Smooth muscle cell (in vitro differentiated cells): ENCODE measurements around the gene SDK1. TPM values are rescaled to one million over a fixed set of nuclear protein-coding genes. Genes with fewer than 3 reads are reported as not detected.

Experiments
- DNase-seq: peaks from one replicate; lab custom pipeline; 2025; ENCODE audit not compliant: unreplicated experiment; lab: John Stamatoyannopoulos, UW
- H2AFZ ChIP-seq: fragments of 200-600 bp; sonication (generic); 2 replicates; pipeline ENCODE4 v1.6.0; 2016; ENCODE audit warnings: antibody characterized with exemption, low read depth, mild to moderate bottlenecking
- H3F3A ChIP-seq: fragments of 200-600 bp; sonication (generic); 2 replicates; pipeline ENCODE4 v1.6.0; 2017; ENCODE audit warnings: antibody characterized with exemption, low read depth
- H3K27ac ChIP-seq: fragments of 200-600 bp; sonication (generic); 2 replicates; pipeline ENCODE4 v1.5.1; 2016; ENCODE audit warnings: low read depth, mild to moderate bottlenecking
- H3K27me3 ChIP-seq: fragments of 200-600 bp; sonication (generic); 2 replicates; pipeline ENCODE4 v1.6.1; 2016; ENCODE audit warnings: low read depth, mild to moderate bottlenecking
- H3K36me3 ChIP-seq: fragments of 200-600 bp; sonication (generic); 2 replicates; pipeline ENCODE4 v1.5.1; 2016; ENCODE audit warnings: low read depth
- H3K4me1 ChIP-seq: fragments of 200-600 bp; sonication (generic); 2 replicates; pipeline ENCODE4 v1.5.1; 2016; ENCODE audit warnings: low read depth
- H3K4me2 ChIP-seq: fragments of 200-600 bp; sonication (generic); 2 replicates; pipeline ENCODE4 v1.6.0; 2016; ENCODE audit warnings: mild to moderate bottlenecking
- H3K4me3 ChIP-seq: fragments of 200-600 bp; sonication (generic); 2 replicates; pipeline ENCODE4 v1.5.1; 2016; ENCODE audit warnings: mild to moderate bottlenecking
- H3K79me2 ChIP-seq: fragments of 200-600 bp; sonication (generic); 2 replicates; pipeline ENCODE4 v1.6.0; 2016; ENCODE audit warnings: low read depth, mild to moderate bottlenecking
- H3K9ac ChIP-seq: fragments of 200-600 bp; sonication (generic); 2 replicates; pipeline ENCODE4 v1.6.0; 2016; ENCODE audit warnings: low read depth
- H3K9me3 ChIP-seq: fragments of 200-600 bp; sonication (generic); replicated peaks from 2 replicates; pipeline ENCODE4 v1.5.1; 2016; ENCODE audit warnings: low read depth
- H4K20me1 ChIP-seq: fragments of 200-600 bp; sonication (generic); 2 replicates; pipeline ENCODE4 v1.6.0; 2016; ENCODE audit warnings: low read depth
- WGBS: methylation state at CpG from one replicate; pipeline ENCODE4 v1.1.7; 2016; ENCODE audit warnings: low lambda C conversion rate; 5-methylcytosine and 5-hydroxymethylcytosine counted together
- polyA plus RNA-seq: library from polyadenylated mRNA; unstranded; fragments of >200 nt; fragmentation: Nextera tagmentation; extraction: Ambion mirVana; gene quantifications from 2 replicates; pipeline ENCODE4 v1.2.1, GENCODE V29; 2016
- total RNA-seq: library from RNA; depleted of rRNA; stranded (reverse); fragments of >200 nt; gene quantifications from 2 replicates; pipeline ENCODE4 v1.2.3, GENCODE V29; 2014
- TF ChIP-seq, protein P1 (sequence below): fragments of 200-600 bp; sonication (generic); IDR thresholded peaks from 2 replicates; pipeline ENCODE4 v1.5.1; 2017; ENCODE audit warnings: borderline replicate concordance, mild to moderate bottlenecking, antibody characterized with exemption; ENCODE audit not compliant: insufficient read depth, poor library complexity, severe bottlenecking

SDK1 gene
- total and polyA plus RNA-seq, 2 experiments from 2014 or later: 1.1 to 2.5 TPM

DNA sequence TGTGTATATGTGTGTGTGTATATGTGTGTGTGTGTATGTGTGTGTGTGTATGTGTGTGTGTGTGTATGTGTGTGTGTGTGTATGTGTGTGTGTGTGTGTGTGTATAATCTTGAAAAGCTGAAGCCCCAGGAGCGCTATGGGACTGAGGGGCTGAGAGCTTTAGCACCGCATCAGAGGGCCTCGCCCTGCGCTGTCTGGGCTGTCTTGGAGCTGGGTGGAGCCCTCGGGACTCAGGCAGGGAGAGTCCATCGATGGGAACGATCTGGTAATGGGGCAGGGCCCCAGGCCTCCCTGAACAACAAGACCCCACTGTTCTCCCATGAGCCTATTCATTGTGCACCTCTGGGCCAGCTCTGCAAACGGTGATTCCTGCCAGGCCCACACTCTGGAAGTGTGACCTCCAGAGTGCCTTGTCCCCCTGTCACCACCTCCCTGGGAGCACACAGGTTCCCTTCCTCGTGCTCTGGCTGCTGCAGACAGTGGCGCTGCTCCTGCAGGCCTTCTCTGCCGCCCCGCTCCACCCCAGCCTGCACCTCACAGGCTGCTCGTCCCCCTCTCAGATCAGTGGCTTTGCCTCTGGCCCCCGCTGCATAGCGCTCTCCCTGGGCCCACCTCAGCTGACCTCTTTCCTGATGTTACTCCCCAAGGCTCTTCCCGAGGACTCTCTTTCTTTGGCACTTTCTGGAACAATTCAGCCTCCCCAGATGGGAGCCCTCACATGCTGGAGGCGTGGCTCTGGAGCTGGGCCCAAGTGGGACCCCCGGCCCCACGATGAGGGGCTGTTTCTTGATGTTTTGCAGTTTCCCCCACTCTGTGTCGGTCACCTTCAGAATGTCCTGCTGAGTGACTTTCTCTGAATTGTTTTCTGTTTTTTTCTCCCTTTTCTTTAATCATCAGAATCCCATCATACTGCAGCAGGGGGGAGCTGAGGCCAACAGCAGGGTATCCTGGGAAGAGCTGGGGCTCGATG, 838.9 kb downstream of the SDK1 start:
- Histone ChIP-seq H3K36me3 (no peaks in the 10 kb centered on the region), H3K9ac (no peak overlapping the region), H3K27ac (no peak overlapping the region), H3F3A (no peaks in the 10 kb centered on the region), H3K4me3 (no peak overlapping the region), H3K9me3 (no peaks in the 10 kb centered on the region), H3K4me2 (no peak overlapping the region), H3K79me2 (no peaks in the 10 kb centered on the region), H2AFZ (no peak overlapping the region), H3K27me3 (no peaks in the 10 kb centered on the region), H3K4me1 (peaks cover 8% of the 10 kb centered on the region), H4K20me1 (no peaks in the 10 kb centered on the region)
- DNase-seq: no peak
- WGBS: 91% methylated on average over 21 of the region's 21 CpGs
- TF ChIP-seq, protein P1, sequence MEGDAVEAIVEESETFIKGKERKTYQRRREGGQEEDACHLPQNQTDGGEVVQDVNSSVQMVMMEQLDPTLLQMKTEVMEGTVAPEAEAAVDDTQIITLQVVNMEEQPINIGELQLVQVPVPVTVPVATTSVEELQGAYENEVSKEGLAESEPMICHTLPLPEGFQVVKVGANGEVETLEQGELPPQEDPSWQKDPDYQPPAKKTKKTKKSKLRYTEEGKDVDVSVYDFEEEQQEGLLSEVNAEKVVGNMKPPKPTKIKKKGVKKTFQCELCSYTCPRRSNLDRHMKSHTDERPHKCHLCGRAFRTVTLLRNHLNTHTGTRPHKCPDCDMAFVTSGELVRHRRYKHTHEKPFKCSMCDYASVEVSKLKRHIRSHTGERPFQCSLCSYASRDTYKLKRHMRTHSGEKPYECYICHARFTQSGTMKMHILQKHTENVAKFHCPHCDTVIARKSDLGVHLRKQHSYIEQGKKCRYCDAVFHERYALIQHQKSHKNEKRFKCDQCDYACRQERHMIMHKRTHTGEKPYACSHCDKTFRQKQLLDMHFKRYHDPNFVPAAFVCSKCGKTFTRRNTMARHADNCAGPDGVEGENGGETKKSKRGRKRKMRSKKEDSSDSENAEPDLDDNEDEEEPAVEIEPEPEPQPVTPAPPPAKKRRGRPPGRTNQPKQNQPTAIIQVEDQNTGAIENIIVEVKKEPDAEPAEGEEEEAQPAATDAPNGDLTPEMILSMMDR: no peak

DNA sequence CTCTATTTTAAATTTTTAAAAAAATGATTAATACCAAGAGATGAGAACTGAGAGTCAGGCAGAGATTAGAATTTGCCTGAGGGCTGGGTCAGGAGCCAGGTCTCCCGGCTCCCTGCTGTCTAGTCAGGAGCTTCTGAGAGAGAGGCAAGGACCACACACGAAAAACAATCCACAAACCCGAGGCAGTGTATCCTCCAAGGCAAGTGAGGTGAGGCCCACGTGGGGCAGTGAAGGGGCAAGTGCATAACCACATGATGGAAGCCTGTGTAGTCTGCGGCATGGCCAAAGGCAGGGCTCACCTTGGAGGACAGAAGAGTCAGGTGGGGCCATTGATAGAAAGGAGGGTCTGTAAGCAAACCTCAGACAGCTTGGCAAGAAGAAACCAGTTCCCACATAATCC, 839.9 kb downstream of the SDK1 start:
- H3K79me2 ChIP-seq: no peaks in the 10 kb centered on the region
- 85% methylated on average over 5 of the region's 5 CpGs for WGBS
- no peak for DNase-seq
- no peak overlapping the region for H3K4me2 ChIP-seq
- H4K20me1 ChIP-seq: no peaks in the 10 kb centered on the region
- H3K27me3 ChIP-seq: no peaks in the 10 kb centered on the region
- no peaks in the 10 kb centered on the region for H3F3A ChIP-seq
- H3K27ac ChIP-seq: no peak overlapping the region
- H3K9me3 ChIP-seq: no peaks in the 10 kb centered on the region
- TF ChIP-seq, protein P1: no peak
- no peaks in the 10 kb centered on the region for H3K36me3 ChIP-seq
- H2AFZ ChIP-seq: no peak overlapping the region
- no peak overlapping the region for H3K9ac ChIP-seq
- H3K4me1 ChIP-seq: peaks cover 14% of the 10 kb centered on the region
- no peak overlapping the region for H3K4me3 ChIP-seq

DNA sequence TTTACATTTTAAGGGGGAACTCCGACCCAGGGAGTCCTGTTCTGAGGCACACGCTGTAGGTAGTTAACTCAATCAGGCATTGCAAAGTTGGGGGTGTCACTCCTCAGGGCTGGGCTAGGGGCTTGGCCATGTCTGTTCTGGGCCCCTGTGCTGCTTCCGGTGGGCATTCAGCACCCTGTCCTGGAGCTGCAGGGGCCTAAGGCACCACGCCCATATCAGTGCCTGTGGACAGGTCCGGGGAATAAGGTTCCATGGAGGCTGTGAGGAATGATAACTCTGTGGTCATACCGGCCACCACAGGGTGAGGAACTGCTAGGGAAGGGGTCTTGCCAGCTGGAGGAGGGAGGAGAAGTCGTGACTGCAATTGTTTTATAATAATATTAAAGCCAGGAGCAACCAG, 842.0 kb downstream of the SDK1 start:
- Histone ChIP-seq H2AFZ (no peak overlapping the region), H3K36me3 (no peaks in the 10 kb centered on the region), H3K9me3 (no peaks in the 10 kb centered on the region), H3K79me2 (no peaks in the 10 kb centered on the region), H3K4me1 (peaks cover 14% of the 10 kb centered on the region), H3K27me3 (no peaks in the 10 kb centered on the region), H3K9ac (no peak overlapping the region), H3K4me3 (no peak overlapping the region), H3F3A (no peaks in the 10 kb centered on the region), H3K27ac (no peak overlapping the region), H3K4me2 (no peak overlapping the region), H4K20me1 (no peaks in the 10 kb centered on the region)
- TF ChIP-seq, protein P1: no peak
- no peak for DNase-seq
- 96% methylated on average over 7 of the region's 7 CpGs for WGBS
